HCT116 (cell line): ENCODE data around the gene SEMA5A. TPM values are rescaled to one million over a fixed set of nuclear protein-coding genes. Genes with fewer than 3 reads are reported as not detected.

Experiments used
- ATAC-seq: fragments of 200-7000 bp; cut with Tn5 transposase; 2 replicates; pipeline ENCODE4 v1.9.1; 2020; ENCODE audit warnings: mild to moderate bottlenecking, moderate library complexity
- BruUV-seq: library from RNA; stranded (reverse); fragments of 400-500 nt; replicated peaks from 2 replicates; lab custom pipeline; 2021; lab: Mats Ljungman, UMichigan
- CTCF ChIA-PET: fragments of 300-600 bp; sonication (Branson Sonifier 250); formaldehyde crosslinking; loops from one replicate; lab custom pipeline; 2021; ENCODE audit warnings: antibody characterized with exemption; lab: Charles Lee
- POLR2A ChIA-PET: fragments of 300-600, 350-600 bp; sonication (Branson Sonifier 250); formaldehyde crosslinking; loops from one replicate; lab custom pipeline; 2021; ENCODE audit warnings: antibody characterized with exemption; lab: Charles Lee
- RAD21 ChIA-PET, 2 experiments: fragments of 300-600 bp; sonication (Branson Sonifier 250); formaldehyde crosslinking; loops; one replicate each; lab custom pipeline; 2023; ENCODE audit warnings: low total read pairs in 2 of 2; ENCODE audit not compliant: uncharacterized antibody in 2 of 2, unreplicated experiment in 2 of 2, low non-redundant PET in 1 of 2; lab: Charles Lee
- DNase-seq: peaks from one replicate; pipeline ENCODE4 v3.0.0-alpha.2; 2010; ENCODE audit warnings: low read depth, low spot score
- H2AFZ ChIP-seq: fragments of 200-600 bp; shearing (Covaris generic), sonication (generic); 2 replicates; pipeline ENCODE4 v1.6.1; 2017; ENCODE audit warnings: low read depth, mixed run types, mixed read lengths, antibody characterized with exemption, low read length; ENCODE audit not compliant: poor library complexity, severe bottlenecking
- H3K27ac ChIP-seq: 2 replicates; pipeline ENCODE4 v1.5.1; 2012; ENCODE audit warnings: low read depth, low read length
- H3K27me3 ChIP-seq: fragments of 200-600 bp; sonication (generic); 2 replicates; pipeline ENCODE4 v1.6.1; 2016; ENCODE audit warnings: mixed run types, low read length, mixed read lengths; ENCODE audit not compliant: insufficient read depth
- H3K36me3 ChIP-seq, 2 experiments: fragments of 200-500 bp in 1 of 2; fragments of 200-600 bp in 1 of 2; sonication (Bioruptor generic) in 1 of 2; sonication (generic) in 1 of 2; 2 replicates each; pipeline versions ENCODE4 v1.5.1 to v1.6.1; 2014 to 2016; ENCODE audit warnings: low read length in 2 of 2, inconsistent platforms in 1 of 2, mixed read lengths in 1 of 2, mixed run types in 1 of 2; ENCODE audit not compliant: insufficient read depth in 2 of 2, control insufficient read depth in 1 of 2
- H3K4me1 ChIP-seq, 2 experiments: fragments of 200-600 bp in 1 of 2; sonication (generic) in 1 of 2; 2 replicates each; pipeline versions ENCODE4 v1.5.1 to v1.6.1; 2012 to 2017; ENCODE audit warnings: low read length in 2 of 2, inconsistent platforms in 1 of 2, mild to moderate bottlenecking in 1 of 2, mixed read lengths in 1 of 2, mixed run types in 1 of 2, moderate library complexity in 1 of 2; ENCODE audit not compliant: insufficient read depth in 2 of 2, control insufficient read depth in 1 of 2
- H3K4me2 ChIP-seq: fragments of 200-600 bp; sonication (generic); 2 replicates; pipeline ENCODE4 v1.6.1; 2017; ENCODE audit warnings: mixed run types, low read length, mixed read lengths
- H3K4me3 ChIP-seq, 2 experiments: fragments of 200-600 bp in 1 of 2; sonication (generic) in 1 of 2; replicated peaks in 1 of 2; 2 replicates each; pipeline ENCODE4 v1.5.1; 2011 to 2016; ENCODE audit warnings: low read length in 2 of 2, control low read depth in 1 of 2, low read depth in 1 of 2, mild to moderate bottlenecking in 1 of 2, mixed read lengths in 1 of 2, mixed run types in 1 of 2
- H3K79me2 ChIP-seq: fragments of 200-600 bp; sonication (generic); 2 replicates; pipeline ENCODE4 v1.6.1; 2017; ENCODE audit warnings: mild to moderate bottlenecking, mixed run types, low read length, moderate library complexity, mixed read lengths; ENCODE audit not compliant: insufficient read depth
- H3K9ac ChIP-seq: fragments of 200-600 bp; sonication (generic); 2 replicates; pipeline ENCODE4 v1.6.1; 2016; ENCODE audit warnings: low read length, mixed read lengths
- H3K9me2 ChIP-seq: fragments of 200-600 bp; sonication (generic), shearing (Covaris generic); 2 replicates; pipeline ENCODE4 v1.6.1; 2017; ENCODE audit warnings: mixed run types, mild to moderate bottlenecking, moderate library complexity; ENCODE audit not compliant: insufficient read depth
- H3K9me3 ChIP-seq, 2 experiments: fragments of 200-500 bp in 1 of 2; fragments of 200-600 bp in 1 of 2; sonication (Bioruptor generic) in 1 of 2; sonication (generic) in 1 of 2; 2 replicates each; pipeline ENCODE4 v1.6.1; 2014 to 2017; ENCODE audit warnings: low read length in 2 of 2, mixed read lengths in 2 of 2, inconsistent platforms in 1 of 2, low read depth in 1 of 2, mild to moderate bottlenecking in 1 of 2, mixed run types in 1 of 2, moderate library complexity in 1 of 2; ENCODE audit not compliant: control insufficient read depth in 1 of 2, insufficient read depth in 1 of 2
- H4K20me1 ChIP-seq: fragments of 200-600 bp; sonication (generic), shearing (Covaris generic); 2 replicates; pipeline ENCODE4 v1.6.1; 2017; ENCODE audit warnings: mixed run types, mild to moderate bottlenecking, moderate library complexity; ENCODE audit not compliant: insufficient read depth
- ATF3 ChIP-seq: IDR thresholded peaks from 2 replicates; pipeline ENCODE4 v1.6.1; 2012
- CEBPB ChIP-seq: IDR thresholded peaks from 2 replicates; pipeline ENCODE4 v1.6.1; 2012; ENCODE audit warnings: low read depth
- EGR1 ChIP-seq: IDR thresholded peaks from 2 replicates; pipeline ENCODE4 v1.6.1; 2012; ENCODE audit warnings: low read depth
- JUND ChIP-seq: IDR thresholded peaks from 2 replicates; pipeline ENCODE4 v1.6.1; 2012
- MAX ChIP-seq: IDR thresholded peaks from 2 replicates; pipeline ENCODE4 v1.6.1; 2012
- POLR2A ChIP-seq: IDR thresholded peaks from 2 replicates; pipeline ENCODE4 v1.7.0; 2011; ENCODE audit warnings: borderline replicate concordance; ENCODE audit not compliant: insufficient read depth, insufficient read length; ENCODE audit errors: extremely low read depth
- RAD21 ChIP-seq: IDR thresholded peaks from 2 replicates; pipeline ENCODE4 v1.6.1; 2012; ENCODE audit warnings: low read depth, mild to moderate bottlenecking
- REST ChIP-seq: IDR thresholded peaks from 2 replicates; pipeline ENCODE4 v1.6.1; 2012; ENCODE audit warnings: low read depth
- SP1 ChIP-seq: IDR thresholded peaks from 2 replicates; pipeline ENCODE4 v1.6.1; 2012; ENCODE audit warnings: low read depth
- SRF ChIP-seq: IDR thresholded peaks from 2 replicates; pipeline ENCODE4 v1.6.1; 2012; ENCODE audit warnings: low read depth
- TCF7L2 ChIP-seq: IDR thresholded peaks from 2 replicates; pipeline ENCODE4 v1.7.0; 2011; ENCODE audit warnings: borderline replicate concordance, inconsistent platforms; ENCODE audit not compliant: insufficient read depth, insufficient read length; ENCODE audit errors: extremely low read depth
- YY1 ChIP-seq: IDR thresholded peaks from 2 replicates; pipeline ENCODE4 v1.6.1; 2011; ENCODE audit warnings: low read length, low read depth, moderate library complexity, mild to moderate bottlenecking; ENCODE audit not compliant: insufficient replicate concordance; ENCODE audit errors: extremely low read depth
- ZNF274 ChIP-seq: fragments of 200-500 bp; sonication (Bioruptor generic); IDR thresholded peaks from 2 replicates; pipeline ENCODE4 v1.6.1; 2014; ENCODE audit warnings: mild to moderate bottlenecking, low read depth, low read length, inconsistent platforms
- intact Hi-C: fragments of 100-400 bp; cut with micrococcal nuclease; formaldehyde crosslinking; loops from 2 replicates; pipeline ENCODE4 v1.10.0; 2022
- total RNA-seq: library from RNA; stranded (reverse); gene quantifications from one replicate; pipeline ENCODE4 v1.2.1, GENCODE V29; 2021; ENCODE audit not compliant: unreplicated experiment

Gene SEMA5A
- total RNA-seq, 1 experiment from 2014 or later, result 0.02 TPM

- H2AFZ ChIP-seq, result no peak overlapping the region
- H3K9ac ChIP-seq, result no peak overlapping the region
- BruUV-seq, result no TSS peak
- no peaks in the 10 kb centered on the region for H3K4me1 ChIP-seq
- intact Hi-C loops, result no loop called here
- TF ChIP-seq ATF3, result no peak
- ATAC-seq, result no peak
- no peaks in the 10 kb centered on the region for H3K79me2 ChIP-seq
- no peaks in the 10 kb centered on the region for H4K20me1 ChIP-seq
- H3K27me3 ChIP-seq, result no peaks in the 10 kb centered on the region
- H3K4me2 ChIP-seq, result no peak overlapping the region
- H3K9me2 ChIP-seq, result no peaks in the 10 kb centered on the region
- no peaks in the 10 kb centered on the region for H3K36me3 ChIP-seq
- no peak overlapping the region for H3K4me3 ChIP-seq
- ChIA-PET CTCF (no interaction called here), POLR2A (no interaction called here), RAD21 (no interaction called here)
- DNase-seq, result no peak
- H3K27ac ChIP-seq, result no peak overlapping the region
- peaks cover 13 to 35% of the 10 kb centered on the region in 2 experiments; a peak in 2 of 4 replicates for H3K9me3 ChIP-seq
Measured at GRCh38 chr5:9344751-9345240, 201.1 kb downstream of the SEMA5A start.

- Histone ChIP-seq H2AFZ (no peak overlapping the region), H3K27me3 (no peaks in the 10 kb centered on the region), H3K27ac (no peak overlapping the region), H3K36me3 (no peaks in the 10 kb centered on the region), H3K79me2 (no peaks in the 10 kb centered on the region), H3K9ac (no peak overlapping the region), H3K4me3 (no peak overlapping the region), H3K9me2 (no peaks in the 10 kb centered on the region), H3K4me1 (no peaks in the 10 kb centered on the region), H4K20me1 (no peaks in the 10 kb centered on the region), H3K4me2 (no peak overlapping the region), H3K9me3 (peaks cover 10 to 33% of the 10 kb centered on the region in 2 experiments; a peak in 2 of 4 replicates)
- DNase-seq (no peak), ATAC-seq (no peak)
- ChIA-PET CTCF (no interaction called here), RAD21 (no interaction called here), POLR2A (no interaction called here)
- BruUV-seq, result no TSS peak
- intact Hi-C loops, result no loop called here
- TF ChIP-seq ZNF274 (no peak), CEBPB (no peak), REST (no peak), SP1 (no peak), EGR1 (no peak), SRF (no peak), TCF7L2 (no peak), MAX (no peak), YY1 (no peak), JUND (no peak), ATF3 (no peak), POLR2A (no peak), RAD21 (no peak)
Measured at GRCh38 chr5:9343146-9343850, 202.6 kb downstream of the SEMA5A start.
